ENCODE results near the gene IGFBP7.

Gene IGFBP7

GRCh38 chr4:57109847-57110639 lies at the start of gene IGFBP7:
Gene IGFBP7 (minus strand): TSS chr4:57110385. CDS start chr4:57110351, 34 bp downstream.
- Histone ChIP-seq H3K9me3 (replicated peaks in 1 of 11) (peaks cover 0 to 14% (median 7%) of the 10 kb centered on the region in 11 experiments; a peak in 10 of 22 replicates), H4K20me1 (no peaks in the 10 kb centered on the region), H3K4me2 (peak within 1 kb of the TSS; percentile 78 to 93 (median 89)), H3K4me3 (peak within 1 kb of the TSS; percentile 62 to 88 (median 79)), H3K27me3 (peaks cover 0 to 12% (median 0%) of the 10 kb centered on the region in 11 experiments; a peak in 6 of 22 replicates), H3K36me3 (peaks cover 0 to 26% (median 0%) of the 10 kb centered on the region in 11 experiments; a peak in 4 of 22 replicates), H3K9ac (peak within 1 kb of the TSS; percentile 82 to 89 (median 87)), H3K27ac (peak within 1 kb of the TSS; percentile 68 to 95 (median 90); a peak in 21 of 22 replicates), H3K4me1 (peaks cover 27 to 68% (median 43%) of the 10 kb centered on the region in 10 experiments)
- no peak for TF ChIP-seq Cebpa-rat (IDR thresholded peaks at IDR 0.05)

- Histone ChIP-seq H4K20me1 (no peaks in the 10 kb centered on the region), H3K36me3 (no peaks in the 10 kb centered on the region), H3K9me3 (replicated peaks in 1 of 11) (peaks cover 0 to 5% (median 0%) of the 10 kb centered on the region in 11 experiments; a peak in 1 of 22 replicates), H3K4me1 (peaks cover 0 to 4% (median under 1%) of the 10 kb centered on the region in 10 experiments; a peak in 7 of 20 replicates), H3K9ac (no peak overlapping the region), H3K4me2 (no peak overlapping the region), H3K27ac (no peak overlapping the region), H3K27me3 (no peaks in the 10 kb centered on the region), H3K4me3 (no peak overlapping the region)
- no peak for TF ChIP-seq Cebpa-rat (IDR thresholded peaks at IDR 0.05)
Measured at GRCh38 chr4:57159866-57160265, 49.7 kb upstream of the IGFBP7 start.

- H3K9me3 ChIP-seq (replicated peaks in 1 of 11): peaks cover 0 to 5% (median 0%) of the 10 kb centered on the region in 11 experiments; a peak in 1 of 22 replicates
- no peaks in the 10 kb centered on the region for H3K27me3 ChIP-seq
- H3K36me3 ChIP-seq: no peaks in the 10 kb centered on the region
- H3K4me1 ChIP-seq: peaks cover 6 to 13% (median 11%) of the 10 kb centered on the region in 10 experiments; a peak in 19 of 20 replicates
- TF ChIP-seq Cebpa-rat (IDR thresholded peaks at IDR 0.05): no peak
- no peak overlapping the region for H3K27ac ChIP-seq
- H4K20me1 ChIP-seq: no peaks in the 10 kb centered on the region
- H3K4me3 ChIP-seq: no peak overlapping the region
- H3K4me2 ChIP-seq: no peak overlapping the region
- no peak overlapping the region for H3K9ac ChIP-seq
Measured at GRCh38 chr4:57158762-57159161, 48.6 kb upstream of the IGFBP7 start.

- no peak for TF ChIP-seq Cebpa-rat (IDR thresholded peaks at IDR 0.05)
Measured at GRCh38 chr4:57158221-57158620, 48.0 kb upstream of the IGFBP7 start.

GRCh38 chr4:57157596-57158137 lies 47.5 kb upstream of the IGFBP7 start:
- Histone ChIP-seq H3K4me2 (no peak overlapping the region), H3K27me3 (no peaks in the 10 kb centered on the region), H3K36me3 (no peaks in the 10 kb centered on the region), H4K20me1 (no peaks in the 10 kb centered on the region), H3K27ac (no peak overlapping the region), H3K4me3 (no peak overlapping the region), H3K9ac (no peak overlapping the region), H3K9me3 (replicated peaks in 1 of 11) (peaks cover 0 to 5% (median 0%) of the 10 kb centered on the region in 11 experiments; a peak in 1 of 22 replicates), H3K4me1 (peaks cover 6 to 14% (median 11%) of the 10 kb centered on the region in 10 experiments; a peak in 19 of 20 replicates)
- no peak for TF ChIP-seq Cebpa-rat (IDR thresholded peaks at IDR 0.05)

More at GRCh38 chr4:57158221-57158620, 48.0 kb upstream of the IGFBP7 start:
- H3K4me2 ChIP-seq: no peak overlapping the region
- H3K9ac ChIP-seq: no peak overlapping the region
- H4K20me1 ChIP-seq: no peaks in the 10 kb centered on the region
- H3K9me3 ChIP-seq (replicated peaks in 1 of 11): peaks cover 0 to 5% (median 0%) of the 10 kb centered on the region in 11 experiments; a peak in 1 of 22 replicates
- H3K27me3 ChIP-seq: no peaks in the 10 kb centered on the region
- H3K36me3 ChIP-seq: no peaks in the 10 kb centered on the region
- H3K4me1 ChIP-seq: peaks cover 6 to 14% (median 11%) of the 10 kb centered on the region in 10 experiments; a peak in 19 of 20 replicates
- no peak overlapping the region for H3K27ac ChIP-seq
- no peak overlapping the region for H3K4me3 ChIP-seq

- no peak overlapping the region for H3K4me3 ChIP-seq
- H3K4me2 ChIP-seq: no peak overlapping the region
- no peaks in the 10 kb centered on the region for H3K36me3 ChIP-seq
- H3K4me1 ChIP-seq: peaks cover 6 to 14% (median 11%) of the 10 kb centered on the region in 10 experiments; a peak in 19 of 20 replicates
- TF ChIP-seq Cebpa-rat (IDR thresholded peaks at IDR 0.05): no peak
- H4K20me1 ChIP-seq: no peaks in the 10 kb centered on the region
- H3K27me3 ChIP-seq: no peaks in the 10 kb centered on the region
- H3K27ac ChIP-seq: no peak overlapping the region
- H3K9ac ChIP-seq: no peak overlapping the region
- peaks cover 0 to 5% (median 0%) of the 10 kb centered on the region in 11 experiments; a peak in 1 of 22 replicates for H3K9me3 ChIP-seq (replicated peaks in 1 of 11)
Measured at GRCh38 chr4:57156242-57156990, 46.2 kb upstream of the IGFBP7 start.

- H4K20me1 ChIP-seq: no peaks in the 10 kb centered on the region
- H3K9ac ChIP-seq: no peak overlapping the region
- H3K27me3 ChIP-seq: no peaks in the 10 kb centered on the region
- no peak overlapping the region for H3K4me3 ChIP-seq
- H3K9me3 ChIP-seq (replicated peaks in 1 of 11): peaks cover 0 to 1% (median 0%) of the 10 kb centered on the region in 11 experiments; a peak in 1 of 22 replicates
- peaks cover 6 to 14% (median 11%) of the 10 kb centered on the region in 10 experiments; a peak in 19 of 20 replicates for H3K4me1 ChIP-seq
- H3K27ac ChIP-seq: no peak overlapping the region
- no peak for TF ChIP-seq Cebpa-rat (IDR thresholded peaks at IDR 0.05)
- H3K36me3 ChIP-seq: no peaks in the 10 kb centered on the region
- H3K4me2 ChIP-seq: peak overlapping the region in 8 of 11 experiments; percentile 4 to 64 (median 40); a peak in 7 of 22 replicates
Measured at GRCh38 chr4:57154926-57155325, 44.7 kb upstream of the IGFBP7 start.

GRCh38 chr4:57154191-57154590 lies 44.0 kb upstream of the IGFBP7 start:
- Histone ChIP-seq H3K4me3 (no peak overlapping the region), H3K27ac (no peak overlapping the region), H3K36me3 (no peaks in the 10 kb centered on the region), H3K27me3 (no peaks in the 10 kb centered on the region), H4K20me1 (no peaks in the 10 kb centered on the region), H3K4me2 (peak overlapping the region; percentile 4 to 64 (median 46); a peak in 21 of 22 replicates), H3K9me3 (replicated peaks in 1 of 11) (no peaks in the 10 kb centered on the region), H3K9ac (no peak overlapping the region), H3K4me1 (peaks cover 6 to 14% (median 11%) of the 10 kb centered on the region in 10 experiments; a peak in 19 of 20 replicates)
- no peak for TF ChIP-seq Cebpa-rat (IDR thresholded peaks at IDR 0.05)
